ENCODE results near the gene EPHX1. TPM values are rescaled to one million over a fixed set of nuclear protein-coding genes. Genes with fewer than 3 reads are reported as not detected.
"Not testable (repeated sequence)": the region's sequence is repeated elsewhere in the genome, so short reads cannot be mapped to it uniquely, and the experiment has no call there.

EPHX1 gene
- total RNA-seq, 2 donors from 2014 or later, result 151 to 232 TPM

- DNase-seq (ENCODE audit: low spot score), result no peak
- 93% methylated on average over 7 of the region's 7 CpGs for WGBS
- H3K4me1 ChIP-seq (replicated peaks), result peaks cover 10% of the 10 kb centered on the region
Measured at GRCh38 chr1:225887030-225887314, 77.0 kb downstream of the EPHX1 start.

DNA sequence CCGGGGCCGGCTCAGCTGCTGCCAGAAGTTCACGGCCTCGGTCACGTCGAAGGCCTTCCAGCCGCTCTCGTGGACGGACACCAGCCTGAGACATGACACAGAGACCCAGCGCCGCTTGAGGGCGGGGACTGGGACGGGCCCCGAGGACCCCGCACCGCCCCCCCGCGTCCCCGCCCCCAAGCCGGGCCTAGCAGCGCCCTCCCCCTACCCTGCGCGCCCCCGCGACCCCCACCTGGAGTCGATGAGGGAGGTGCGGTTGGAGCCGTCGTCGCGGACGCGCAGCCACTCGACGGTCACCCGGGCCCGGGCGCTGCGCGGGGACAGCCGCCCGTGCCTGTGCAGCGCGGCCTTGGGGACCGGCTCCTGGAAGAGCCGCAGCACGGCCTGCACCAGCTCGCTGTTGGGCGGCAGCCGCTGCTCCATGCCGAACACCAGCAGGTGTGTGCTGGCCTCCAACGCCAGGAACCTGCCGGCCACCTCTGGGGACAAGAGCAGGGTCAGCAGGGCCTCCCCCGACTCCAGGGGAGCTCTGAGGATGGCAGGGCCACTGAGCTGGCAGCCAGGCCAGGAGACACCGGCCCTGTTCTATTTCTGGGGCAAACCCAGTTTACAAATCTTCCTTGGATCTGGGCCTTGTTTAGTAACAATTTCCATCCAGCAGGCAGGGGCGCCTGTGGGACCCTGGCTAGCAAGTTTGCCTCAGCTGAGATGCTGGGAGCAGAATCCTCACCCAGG lies 77.8 kb downstream of the EPHX1 start:
- intact Hi-C loops (cut with DNase I); H3K27me3 ChIP-seq (replicated peaks; ENCODE audit: insufficient read depth); DNase-seq (ENCODE audit: low spot score); H3K4me3 ChIP-seq; H3K36me3 ChIP-seq; H3K9me3 ChIP-seq: not testable (repeated sequence)
- Histone ChIP-seq H3K27ac (peak overlapping the region in 1 of 2 donors; percentile 30), H3K4me1 (replicated peaks) (peaks cover 10% of the 10 kb centered on the region)
- WGBS, result 43% methylated on average over 3 of the region's 56 CpGs

More at GRCh38 chr1:225887030-225887314, 77.0 kb downstream of the EPHX1 start:
- H3K27ac ChIP-seq, result no peak overlapping the region
- H3K27me3 ChIP-seq (replicated peaks; ENCODE audit: insufficient read depth), result no peaks in the 10 kb centered on the region
- H3K9me3 ChIP-seq, result no peaks in the 10 kb centered on the region
- no peak overlapping the region for H3K4me3 ChIP-seq
- no peaks in the 10 kb centered on the region for H3K36me3 ChIP-seq
- intact Hi-C loops (cut with DNase I), result no loop called here
- TF ChIP-seq POLR2A (IDR thresholded peaks at IDR 0.05), result no peak
- no peak for TF ChIP-seq POLR2AphosphoS5 (IDR thresholded peaks at IDR 0.05)

DNA sequence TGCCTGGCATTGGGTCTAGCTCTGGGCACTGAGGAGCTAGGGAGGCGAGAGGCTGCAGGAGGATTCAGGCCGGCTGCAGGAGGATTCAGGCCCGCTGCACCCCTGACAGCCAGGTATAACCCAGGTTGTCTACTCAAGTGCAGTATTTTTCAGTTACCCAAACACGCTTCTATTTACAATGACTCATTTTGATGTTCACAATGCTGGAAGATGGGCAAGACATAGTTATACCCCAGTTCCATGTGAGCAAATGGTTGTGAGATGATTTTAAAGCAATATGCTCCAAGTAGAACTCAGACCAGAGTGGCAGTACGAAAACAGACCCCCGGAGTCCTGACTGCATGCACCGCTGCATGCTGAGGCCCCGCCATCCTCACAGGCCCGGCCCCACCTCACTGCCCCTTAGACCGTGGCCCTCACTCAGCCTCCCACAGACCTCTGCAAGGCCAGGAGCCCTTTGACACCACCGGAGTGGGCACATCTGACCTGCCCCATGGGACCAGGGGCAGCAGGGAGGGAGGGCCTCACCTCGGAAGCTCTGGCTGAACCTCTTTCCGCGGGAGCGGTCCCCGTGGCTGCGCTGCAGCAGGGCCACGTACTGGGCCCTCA lies 78.5 kb downstream of the EPHX1 start:
- no peak for DNase-seq (ENCODE audit: low spot score)
- H3K4me1 ChIP-seq (replicated peaks), result peaks cover 10% of the 10 kb centered on the region
- WGBS, result 94% methylated on average over 18 of the region's 18 CpGs
- intact Hi-C loops (cut with DNase I), result no loop called here
- H3K9me3 ChIP-seq, result no peaks in the 10 kb centered on the region
- H3K27ac ChIP-seq, result peak overlapping the region in 1 of 2 donors; percentile 91
- no peaks in the 10 kb centered on the region for H3K27me3 ChIP-seq (replicated peaks; ENCODE audit: insufficient read depth)
- H3K36me3 ChIP-seq, result no peaks in the 10 kb centered on the region
- H3K4me3 ChIP-seq, result no peak overlapping the region
- TF ChIP-seq POLR2A (IDR thresholded peaks at IDR 0.05) (no peak), POLR2AphosphoS5 (IDR thresholded peaks at IDR 0.05) (no peak)
- TF ChIP-seq, protein P1, sequence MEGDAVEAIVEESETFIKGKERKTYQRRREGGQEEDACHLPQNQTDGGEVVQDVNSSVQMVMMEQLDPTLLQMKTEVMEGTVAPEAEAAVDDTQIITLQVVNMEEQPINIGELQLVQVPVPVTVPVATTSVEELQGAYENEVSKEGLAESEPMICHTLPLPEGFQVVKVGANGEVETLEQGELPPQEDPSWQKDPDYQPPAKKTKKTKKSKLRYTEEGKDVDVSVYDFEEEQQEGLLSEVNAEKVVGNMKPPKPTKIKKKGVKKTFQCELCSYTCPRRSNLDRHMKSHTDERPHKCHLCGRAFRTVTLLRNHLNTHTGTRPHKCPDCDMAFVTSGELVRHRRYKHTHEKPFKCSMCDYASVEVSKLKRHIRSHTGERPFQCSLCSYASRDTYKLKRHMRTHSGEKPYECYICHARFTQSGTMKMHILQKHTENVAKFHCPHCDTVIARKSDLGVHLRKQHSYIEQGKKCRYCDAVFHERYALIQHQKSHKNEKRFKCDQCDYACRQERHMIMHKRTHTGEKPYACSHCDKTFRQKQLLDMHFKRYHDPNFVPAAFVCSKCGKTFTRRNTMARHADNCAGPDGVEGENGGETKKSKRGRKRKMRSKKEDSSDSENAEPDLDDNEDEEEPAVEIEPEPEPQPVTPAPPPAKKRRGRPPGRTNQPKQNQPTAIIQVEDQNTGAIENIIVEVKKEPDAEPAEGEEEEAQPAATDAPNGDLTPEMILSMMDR (IDR thresholded peaks at IDR 0.05), result no peak

- Histone ChIP-seq H3K36me3 (no peaks in the 10 kb centered on the region), H3K4me1 (replicated peaks) (peaks cover 10% of the 10 kb centered on the region), H3K27me3 (replicated peaks; ENCODE audit: insufficient read depth) (no peaks in the 10 kb centered on the region), H3K9me3 (no peaks in the 10 kb centered on the region), H3K27ac (peak within 1 kb of the TSS; percentile 86 to 91), H3K4me3 (no peak within 1 kb of the TSS)
- DNase-seq (ENCODE audit: low spot score), result no peak
- TF ChIP-seq POLR2A (IDR thresholded peaks at IDR 0.05), result no peak
- TF ChIP-seq, protein P1 (IDR thresholded peaks at IDR 0.05), result no peak
- no peak for TF ChIP-seq POLR2AphosphoS5 (IDR thresholded peaks at IDR 0.05)
- 66% methylated on average over 6 of the region's 11 CpGs for WGBS
- intact Hi-C loops (cut with DNase I), result no loop called here
Measured at GRCh38 chr1:225888898-225889601, 79.1 kb downstream of the EPHX1 start, which contains the start of gene LEFTY1. Gene LEFTY1 (minus strand): TSS chr1:225889146. CDS start chr1:225889066, 80 bp downstream.

DNA sequence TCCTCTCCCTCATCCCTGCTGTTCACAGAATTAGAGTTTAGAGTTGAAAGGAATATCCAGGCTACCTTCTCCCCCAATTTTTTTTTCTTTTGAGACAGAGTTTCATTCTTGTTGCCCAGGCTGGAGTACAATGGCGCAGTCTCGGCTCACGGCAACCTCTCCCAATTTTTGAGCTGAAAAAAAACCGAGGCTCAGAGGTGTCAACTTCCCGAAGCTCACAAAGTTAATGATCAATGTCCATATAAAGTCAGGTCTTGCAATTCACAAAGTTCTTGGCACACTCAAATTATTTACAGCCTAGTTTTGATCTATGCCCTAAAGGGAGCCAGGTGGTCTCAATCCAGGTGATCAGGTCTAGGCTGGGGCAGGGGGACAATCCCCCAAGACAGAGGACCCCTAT lies 79.8 kb downstream of the EPHX1 start:
- peaks cover 10% of the 10 kb centered on the region for H3K4me1 ChIP-seq (replicated peaks)
- H3K27me3 ChIP-seq (replicated peaks; ENCODE audit: insufficient read depth), result no peaks in the 10 kb centered on the region
- 44% methylated on average over 5 of the region's 5 CpGs for WGBS
- H3K27ac ChIP-seq, result peak overlapping the region; percentile 86 to 91
- no peaks in the 10 kb centered on the region for H3K36me3 ChIP-seq
- TF ChIP-seq, protein P1 (IDR thresholded peaks at IDR 0.05), result no peak
- TF ChIP-seq POLR2AphosphoS5 (IDR thresholded peaks at IDR 0.05), result no peak
- TF ChIP-seq POLR2A (IDR thresholded peaks at IDR 0.05), result no peak
- intact Hi-C loops (cut with DNase I), result no loop called here
- H3K4me3 ChIP-seq, result no peak overlapping the region
- DNase-seq (ENCODE audit: low spot score), result no peak
- H3K9me3 ChIP-seq, result no peaks in the 10 kb centered on the region
